HG02884 (cell line): ENCODE measurements around the gene NKX2-2.
"Not testable (repeated sequence)": the region's sequence is repeated elsewhere in the genome, so short reads cannot be mapped to it uniquely, and the experiment has no call there.

Experiments
- ATAC-seq: cut with Tn5 transposase; IDR thresholded peaks from one replicate; pipeline ENCODE4 v1.9.1; 2021; ENCODE audit warnings: mild to moderate bottlenecking, moderate library complexity; ENCODE audit not compliant: unreplicated experiment

Gene NKX2-2

DNA sequence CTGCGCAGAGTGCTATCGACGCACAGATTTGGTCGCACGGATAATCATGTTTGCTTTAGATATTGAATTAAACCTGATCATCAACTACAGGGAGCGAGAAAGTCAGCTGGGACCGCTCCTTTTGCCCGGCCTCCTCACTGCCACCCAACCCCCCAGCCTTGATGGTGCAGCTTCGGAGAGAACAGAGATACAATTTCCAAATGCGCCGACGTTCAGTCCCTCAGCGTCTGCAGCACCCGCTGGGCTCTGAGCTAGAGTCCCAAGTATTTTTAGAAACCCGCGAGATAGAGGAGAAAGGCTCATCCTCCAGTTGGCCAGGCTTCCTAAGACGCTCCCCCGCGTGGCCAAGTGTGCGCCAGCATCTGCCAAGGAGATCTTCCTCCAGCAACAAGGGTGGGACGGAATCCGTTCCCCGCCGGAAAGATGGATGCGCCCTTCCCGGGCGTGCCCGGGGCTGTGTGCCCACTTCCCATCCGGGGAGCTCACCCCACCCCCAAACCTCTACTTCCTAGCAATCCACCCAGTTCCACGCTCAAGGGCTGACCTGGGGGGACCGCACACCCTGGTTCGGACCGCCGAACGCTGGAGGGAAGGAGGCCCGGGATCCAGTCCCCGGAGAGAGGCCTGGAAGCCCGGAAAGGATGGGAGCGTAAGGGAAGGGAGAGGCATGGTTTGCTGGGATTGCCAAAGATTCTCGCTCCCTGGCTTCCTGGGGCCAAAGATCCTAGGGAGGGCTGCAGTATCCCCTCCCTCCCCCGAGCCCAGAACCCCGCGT is 4.1 kb downstream of the NKX2-2 start:
- ATAC-seq, result no peak

DNA sequence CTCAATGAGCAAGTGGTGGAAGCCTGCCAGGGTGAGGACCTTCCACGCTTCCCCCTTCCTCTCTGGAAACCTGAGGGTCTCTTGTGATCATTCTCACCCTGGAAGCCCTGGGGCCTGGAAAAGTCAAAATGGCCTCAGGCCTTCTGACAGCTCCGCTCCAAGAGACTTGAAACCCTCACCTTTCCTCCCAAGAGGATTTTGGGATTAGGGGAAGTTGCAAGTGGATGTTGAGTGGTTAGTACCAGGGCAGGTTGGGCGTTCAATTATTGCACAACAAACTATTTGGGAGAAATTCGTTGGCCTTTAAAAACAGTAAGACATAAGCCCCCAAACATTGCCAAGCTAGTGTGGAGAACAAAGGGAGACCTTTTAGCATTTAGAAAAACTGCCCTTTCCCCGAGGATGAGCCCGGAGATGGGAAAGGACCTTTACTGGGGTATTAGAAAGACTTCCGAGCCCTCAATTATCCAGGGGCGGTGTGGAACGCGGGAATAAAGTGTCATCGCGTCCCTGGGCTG is 4.7 kb downstream of the NKX2-2 start:
- ATAC-seq, result no peak

DNA sequence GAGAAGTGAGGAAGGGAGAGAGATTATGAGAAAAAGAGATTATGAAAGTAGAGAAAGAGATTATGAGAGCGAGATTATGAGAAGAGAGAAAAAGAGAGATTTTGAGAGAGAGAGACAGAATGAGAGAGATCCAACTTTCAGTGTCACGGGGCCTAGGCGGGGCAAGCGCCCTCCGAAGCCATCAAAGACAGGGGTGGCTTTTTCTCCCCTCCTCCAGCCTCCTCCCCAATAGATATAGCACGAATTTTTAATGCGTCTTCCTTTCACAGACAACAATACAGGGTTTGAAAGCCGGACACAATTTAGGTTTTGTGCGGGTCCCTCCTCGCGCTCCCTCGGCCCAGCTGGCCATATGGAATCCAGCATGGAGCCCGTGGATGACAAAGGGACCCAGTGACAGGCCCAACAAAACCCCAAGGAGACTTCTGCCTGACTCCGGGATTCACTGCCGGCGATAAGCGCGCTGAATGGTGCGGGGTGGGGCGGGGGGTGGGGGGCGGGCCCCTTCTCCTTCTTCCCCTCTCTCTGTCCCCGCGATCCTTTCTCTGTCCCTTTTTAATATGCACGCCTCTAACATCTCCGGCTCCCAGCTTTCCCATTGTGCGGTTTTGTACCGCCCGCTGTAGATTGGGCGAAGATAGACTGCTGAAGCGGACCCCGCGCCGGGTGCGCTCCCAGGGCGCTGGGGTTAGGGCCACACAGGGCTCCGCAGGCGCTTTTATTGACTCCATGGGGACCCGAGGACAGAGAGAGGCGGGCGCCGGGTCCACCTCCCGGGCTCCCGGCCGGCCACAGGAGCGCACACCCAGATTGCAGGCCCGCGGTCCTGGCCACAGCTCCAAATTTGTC is 5.4 kb downstream of the NKX2-2 start:
- no peak for ATAC-seq

DNA sequence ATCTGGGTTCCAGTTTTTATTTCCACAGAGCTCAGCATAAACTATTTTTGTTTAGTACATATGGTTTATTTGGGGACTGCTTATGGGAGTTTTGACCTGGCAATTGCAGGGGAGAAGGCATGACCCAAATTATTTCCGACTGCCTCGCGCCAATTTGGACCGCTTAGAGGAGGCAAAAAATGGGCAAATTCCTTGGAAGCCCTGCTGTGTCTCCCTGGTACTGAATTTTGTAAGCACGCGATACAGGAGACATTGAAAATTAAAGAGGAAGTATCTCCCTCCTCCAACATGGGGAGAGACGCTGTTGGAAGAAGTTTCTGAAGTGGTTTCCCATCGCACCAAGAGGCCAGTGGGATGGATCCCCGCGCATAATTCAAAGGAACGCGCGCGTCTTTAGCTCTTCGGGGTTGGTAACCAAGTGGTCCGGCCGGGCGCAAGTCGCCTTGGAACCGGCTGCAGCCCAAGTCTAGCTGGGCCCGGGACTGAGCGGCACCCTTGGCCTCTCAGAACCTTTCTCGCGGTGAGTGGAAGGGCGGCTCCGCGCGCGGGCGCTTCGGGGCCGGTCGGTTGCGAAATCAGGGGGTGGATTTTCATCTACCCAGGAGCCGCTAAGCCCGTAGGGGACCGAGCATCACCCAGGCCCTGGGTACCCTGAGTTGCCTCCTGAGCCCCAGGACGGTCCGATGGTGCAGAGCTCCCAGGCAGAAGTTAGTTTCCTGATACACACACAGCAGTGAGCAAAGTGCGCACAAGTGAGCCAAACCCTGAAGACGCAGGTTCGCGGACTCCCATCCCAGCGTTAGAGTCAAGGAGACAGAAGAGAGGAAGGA is 6.2 kb downstream of the NKX2-2 start:
- ATAC-seq, result no peak

DNA sequence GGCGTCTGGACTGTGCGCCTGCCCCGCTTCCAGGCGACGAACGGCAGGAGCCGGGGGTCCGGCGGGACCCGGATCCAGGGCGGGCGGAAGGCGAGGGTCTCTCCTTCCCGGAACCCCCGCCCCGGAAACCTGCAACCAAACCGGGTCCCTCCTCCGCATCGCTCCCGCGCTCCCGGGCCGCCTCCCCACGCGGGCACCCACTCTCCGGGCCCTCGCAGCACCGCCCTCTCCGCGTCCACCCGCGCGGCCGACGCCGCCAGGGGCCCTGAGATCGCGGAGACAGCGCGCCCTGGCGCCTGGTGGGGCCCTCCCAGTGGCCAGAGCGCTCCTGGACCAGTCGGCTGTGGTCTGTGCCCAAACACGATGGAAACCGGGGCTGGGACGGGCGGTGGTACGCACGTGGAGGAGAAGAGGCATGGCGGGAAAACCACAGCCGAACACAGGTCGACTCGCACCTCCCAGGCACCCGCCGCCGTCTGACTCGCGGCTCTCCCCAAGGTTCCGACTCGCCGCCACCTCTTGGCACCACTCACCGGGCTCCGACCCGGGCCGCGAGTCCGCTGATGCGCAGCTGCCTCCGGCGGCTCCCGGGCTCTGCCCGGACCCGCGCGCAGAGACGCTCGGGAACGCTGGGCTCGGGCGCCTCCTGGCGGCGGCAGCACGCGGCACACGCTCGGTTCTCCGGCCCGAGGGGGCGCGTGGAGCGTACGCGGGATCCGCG is 7.9 kb downstream of the NKX2-2 start:
- ATAC-seq, result no peak

DNA sequence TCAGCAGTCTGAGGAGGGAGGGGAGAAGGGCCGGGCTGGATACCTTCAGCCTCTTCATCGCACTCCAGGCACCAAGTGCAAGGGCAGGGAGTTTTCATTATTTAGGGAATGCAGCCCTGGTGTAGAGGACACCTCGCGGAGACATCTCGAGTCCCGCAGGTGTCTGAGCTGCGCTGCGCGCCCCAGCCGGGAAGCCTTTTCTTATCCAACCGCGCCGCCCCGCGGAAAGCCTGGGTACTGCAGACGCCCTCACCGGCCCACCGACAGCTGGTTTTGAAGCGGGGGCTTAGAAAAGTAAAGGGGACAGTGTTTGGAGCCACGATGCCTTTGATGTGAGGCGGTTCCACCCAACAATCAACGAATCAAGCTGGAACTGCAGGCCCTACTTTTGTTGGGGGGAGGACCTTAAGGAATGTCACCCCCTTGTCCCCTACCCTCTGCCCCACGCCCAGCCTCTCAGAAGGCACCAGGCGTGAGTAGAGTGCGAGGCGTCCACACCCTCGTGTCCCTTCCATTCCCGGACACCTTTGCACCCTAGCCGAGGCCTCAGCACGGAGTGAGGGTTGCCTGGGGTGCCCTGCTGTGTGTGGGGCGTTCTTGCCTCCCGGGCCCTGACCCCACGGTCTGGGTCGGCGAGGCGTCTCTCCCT is 8.6 kb downstream of the NKX2-2 start:
- peak; percentile 42 for ATAC-seq

DNA sequence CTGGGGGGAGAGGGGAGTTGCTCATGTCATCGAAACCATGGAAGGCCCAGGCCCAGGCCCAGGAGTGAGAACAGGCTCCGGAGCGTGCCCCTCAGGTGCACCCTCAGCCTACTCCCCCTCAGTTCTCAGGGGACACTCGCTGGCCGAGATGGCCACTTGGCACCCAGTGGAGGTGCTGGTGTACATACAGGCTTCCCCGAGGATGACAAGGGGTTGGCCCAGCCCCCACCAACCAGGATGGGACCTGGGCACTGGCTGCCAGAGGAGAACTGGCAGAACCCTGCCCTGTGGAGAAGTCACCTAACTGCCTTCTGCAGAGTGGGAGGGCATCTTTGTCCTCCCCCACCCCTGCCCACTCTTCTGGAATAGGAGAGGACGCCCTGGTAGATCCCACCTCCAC is 9.5 kb downstream of the NKX2-2 start:
- no peak for ATAC-seq

DNA sequence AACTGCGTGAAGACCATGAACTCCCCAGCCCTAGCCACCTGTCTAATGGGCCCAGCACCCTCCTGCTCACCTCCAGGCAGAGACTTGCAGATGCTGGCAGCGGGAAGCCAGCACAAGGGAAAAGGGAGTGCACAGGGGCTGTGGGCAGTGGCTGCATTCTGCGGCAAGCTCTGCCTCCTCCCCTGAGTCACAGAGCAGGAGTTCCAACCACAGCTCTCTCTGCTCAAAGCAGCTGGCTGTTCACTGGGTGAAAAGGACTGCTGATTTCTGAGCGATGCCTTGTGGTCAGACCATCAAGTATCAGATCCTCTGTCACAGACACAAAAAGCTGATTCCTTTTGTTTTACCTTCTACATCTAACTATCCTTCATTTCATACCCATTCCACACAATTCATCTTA is 10.5 kb downstream of the NKX2-2 start:
- peak; percentile 85 for ATAC-seq

DNA sequence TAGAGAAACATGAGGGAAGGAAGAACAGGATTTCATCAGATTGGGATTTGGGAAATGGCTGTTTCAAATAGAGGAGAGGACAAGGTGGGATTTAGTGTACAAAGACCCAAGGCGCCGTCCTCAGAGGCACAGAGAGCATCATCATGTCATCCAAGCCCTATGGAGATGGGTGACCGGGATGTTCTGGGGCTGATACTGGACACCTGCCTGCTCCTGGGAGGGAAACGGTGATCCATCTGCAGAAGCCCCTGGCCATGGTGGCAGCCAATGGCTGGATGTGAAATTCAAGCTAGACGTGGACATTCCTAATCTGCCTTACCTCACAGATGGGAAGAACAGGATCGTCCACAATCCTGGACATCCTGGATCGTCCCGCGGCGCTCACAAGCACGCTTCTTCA is 12.7 kb downstream of the NKX2-2 start:
- ATAC-seq, result no peak

DNA sequence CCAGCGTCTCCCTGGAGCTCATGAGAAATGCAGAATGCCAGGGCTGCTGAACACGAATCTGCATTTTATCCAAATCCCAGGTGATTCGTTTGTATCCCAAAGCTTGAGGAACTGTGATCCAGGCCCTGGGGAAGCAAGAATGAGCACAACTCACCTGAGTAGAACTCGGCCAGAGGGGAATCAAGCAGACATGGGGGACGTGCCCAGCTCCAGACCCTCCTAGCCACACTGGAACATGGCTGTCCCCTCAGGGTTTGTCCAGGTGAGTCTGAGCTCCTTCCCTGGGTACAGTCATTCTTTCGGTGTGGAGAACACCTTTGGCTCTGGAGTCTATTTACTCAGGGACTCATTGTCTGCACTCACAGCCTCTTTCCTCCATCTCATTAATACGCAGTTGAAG is 13.3 kb downstream of the NKX2-2 start:
- no peak for ATAC-seq

DNA sequence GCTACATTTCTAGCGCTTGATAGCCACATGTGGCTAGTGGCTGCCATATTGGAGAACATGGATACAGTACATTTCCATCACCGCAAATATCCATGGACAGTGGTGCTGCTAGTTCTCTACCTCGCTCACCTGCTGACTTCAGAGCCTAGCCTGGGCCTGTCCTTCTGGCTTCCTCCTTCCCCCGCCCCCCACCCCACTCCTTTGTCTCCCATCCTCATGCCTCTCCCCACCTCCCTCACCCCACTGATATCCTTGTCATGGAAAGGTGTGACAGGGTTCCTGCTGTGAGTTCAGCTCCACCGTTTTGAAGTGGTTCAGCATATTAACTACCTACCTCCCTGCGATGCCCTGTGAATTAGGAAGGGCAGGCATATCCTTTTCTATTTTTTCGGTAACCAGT is 14.2 kb downstream of the NKX2-2 start:
- ATAC-seq, result no peak

DNA sequence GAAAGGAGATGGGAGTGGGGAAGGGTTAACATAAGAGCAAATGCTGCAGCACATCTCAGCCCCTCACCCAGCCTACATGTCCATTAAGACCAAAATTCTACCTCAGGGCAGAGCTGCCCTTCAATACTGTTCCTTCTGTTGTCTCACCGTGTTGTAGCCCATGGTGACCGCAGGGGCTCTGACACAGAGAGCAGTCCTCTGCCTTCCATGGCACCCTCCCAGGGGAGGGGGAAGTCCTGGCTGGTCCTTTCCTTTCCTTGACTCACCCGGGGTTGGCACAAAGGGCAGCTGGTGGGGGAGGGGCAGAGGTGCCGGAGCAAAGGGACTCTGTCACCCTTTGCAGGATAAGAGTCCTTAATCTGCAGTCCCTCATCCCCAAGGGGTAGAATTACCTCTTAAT is 15.2 kb downstream of the NKX2-2 start:
- ATAC-seq, result no peak

DNA sequence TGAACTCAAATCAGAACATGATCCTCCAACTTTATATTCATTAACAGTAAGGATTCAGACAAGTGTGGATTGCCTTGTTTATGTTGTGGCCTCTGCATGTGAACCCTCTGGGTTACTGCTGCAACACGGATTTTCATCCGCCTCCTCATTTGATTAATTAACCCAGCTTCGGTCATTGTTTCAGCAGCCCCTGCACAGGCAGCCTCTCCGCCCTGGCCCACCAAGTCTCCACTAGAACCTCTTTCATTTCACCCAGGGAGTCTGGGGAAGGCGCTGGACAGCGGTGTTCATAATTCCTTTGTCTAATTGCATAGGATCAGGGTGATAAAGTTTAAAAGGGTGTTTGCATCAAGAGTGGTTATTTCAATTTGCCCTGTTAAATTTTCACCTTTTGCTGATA is 15.7 kb downstream of the NKX2-2 start:
- no peak for ATAC-seq

DNA sequence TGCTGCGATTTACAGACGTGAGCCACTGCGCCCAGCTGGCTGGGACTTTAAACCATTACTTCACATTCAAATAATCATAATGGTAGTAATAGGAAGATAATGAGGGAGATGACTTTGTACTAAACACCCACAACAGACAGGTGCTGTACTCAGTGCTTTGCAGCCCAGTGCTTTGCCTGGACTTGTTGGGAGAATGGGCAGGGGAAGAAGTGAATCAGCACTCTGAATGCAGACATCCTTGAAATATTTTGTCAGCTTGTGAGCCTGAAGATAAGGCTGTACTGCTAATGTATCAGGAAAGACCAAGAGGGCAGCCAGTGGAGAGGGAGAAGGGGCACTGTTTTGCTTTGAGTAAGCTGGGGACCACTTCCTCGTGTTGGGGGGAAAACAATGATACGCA is 17.4 kb downstream of the NKX2-2 start:
- no peak for ATAC-seq

DNA sequence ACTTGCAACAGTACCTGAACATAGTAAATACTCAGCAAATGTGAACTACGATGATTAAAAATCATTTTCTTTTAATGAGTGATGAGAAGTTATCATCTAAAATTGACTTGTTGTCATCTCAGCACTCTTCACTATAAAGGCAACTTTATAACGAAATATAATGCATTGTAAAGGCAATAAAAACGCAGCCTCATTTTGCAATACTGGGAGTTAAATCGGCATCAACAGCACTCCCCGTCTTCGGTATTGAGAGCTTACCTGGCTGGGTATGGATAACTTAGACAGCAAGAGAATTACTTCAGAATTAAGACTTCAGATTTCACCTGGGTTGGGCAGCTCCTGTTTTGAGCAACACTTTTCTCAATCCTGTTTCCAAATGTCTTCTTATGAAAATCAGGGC is 20.8 kb downstream of the NKX2-2 start:
- no peak for ATAC-seq

DNA sequence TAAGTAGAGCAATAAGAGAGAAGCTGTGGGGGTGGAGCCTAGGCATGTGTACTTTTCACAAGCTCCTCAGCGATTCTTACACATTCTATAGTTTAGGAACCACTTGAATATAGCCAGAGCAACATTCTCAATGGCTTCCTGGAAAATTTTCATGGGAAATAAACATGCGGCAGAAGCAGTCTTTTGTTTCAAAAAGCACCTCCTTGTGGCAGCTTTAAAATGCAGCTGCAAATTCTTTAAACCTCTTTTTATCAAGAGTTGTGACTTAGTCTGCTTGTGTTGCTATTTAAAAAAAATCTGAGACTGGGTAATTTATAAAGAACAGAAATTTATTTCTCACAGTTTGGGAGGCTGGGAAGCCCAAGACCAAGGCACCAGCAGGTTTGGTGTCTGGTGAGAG is 23.8 kb downstream of the NKX2-2 start:
- ATAC-seq, result no peak

DNA sequence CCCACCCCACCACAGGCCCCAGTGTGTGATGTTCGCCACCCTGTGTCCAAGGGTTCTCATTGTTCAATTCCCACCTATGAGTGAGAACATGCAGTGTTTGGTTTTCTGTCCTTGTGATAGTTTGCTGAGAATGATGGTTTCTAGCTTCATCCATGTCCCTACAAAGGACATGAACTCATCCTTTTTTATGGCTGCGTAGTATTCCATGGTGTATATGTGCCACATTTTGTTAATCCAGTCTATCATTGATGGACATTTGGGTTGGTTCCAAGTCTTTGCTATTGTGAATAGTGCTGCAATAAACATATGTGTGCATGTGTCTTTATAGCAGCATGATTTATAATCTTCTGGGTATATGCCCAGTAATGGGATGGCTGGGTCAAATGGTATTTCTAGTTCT is 33.7 kb downstream of the NKX2-2 start:
- not testable (repeated sequence) for ATAC-seq

DNA sequence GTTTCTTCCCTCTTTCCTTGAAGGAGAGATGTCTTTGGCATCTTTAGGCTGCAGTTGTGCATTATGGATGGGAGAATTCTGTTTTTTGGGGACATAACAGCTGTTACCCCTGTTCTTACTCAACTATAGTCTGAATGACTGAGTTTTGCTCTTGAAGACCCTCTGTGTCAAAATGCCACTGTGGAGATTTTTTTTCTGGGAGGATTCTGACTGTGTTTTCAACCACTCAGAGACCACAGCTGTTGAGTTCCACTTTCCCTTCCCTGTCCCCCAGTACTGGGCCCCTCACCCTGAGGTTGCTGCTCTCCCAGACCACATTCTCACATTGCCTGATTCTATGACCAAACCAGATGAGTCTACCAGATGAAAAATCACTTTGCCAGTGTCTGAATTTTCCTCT is 48.1 kb downstream of the NKX2-2 start:
- no peak for ATAC-seq

DNA sequence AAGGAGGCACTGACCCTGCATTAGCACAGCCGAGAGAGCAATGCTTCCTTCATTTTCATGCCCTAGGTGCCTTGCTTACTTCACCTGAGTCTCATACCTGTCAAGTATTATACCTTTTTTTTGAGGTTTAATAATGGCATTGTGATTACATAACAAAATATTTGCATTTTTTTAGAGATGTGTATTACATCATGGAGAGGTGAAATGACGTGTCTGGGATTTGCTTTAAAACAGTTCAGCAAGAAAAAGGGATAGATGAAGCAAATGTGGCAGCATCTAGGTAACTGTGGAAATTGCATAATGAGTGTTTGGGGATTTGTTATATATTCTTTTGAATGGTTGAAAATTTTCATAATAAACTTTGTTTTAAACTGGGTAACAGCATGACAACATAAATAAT is 48.9 kb downstream of the NKX2-2 start:
- no peak for ATAC-seq
